ENCODE results near the gene KIF3A. TPM values are rescaled to one million over a fixed set of nuclear protein-coding genes. Genes with fewer than 3 reads are reported as not detected.
A peak's percentile ranks its signal among the peaks of the same experiment; 100 is the strongest.

Gene KIF3A
- total RNA-seq, 6 experiments from 2014 or later: 1.3 to 4.2 (median 2.1) TPM

DNA sequence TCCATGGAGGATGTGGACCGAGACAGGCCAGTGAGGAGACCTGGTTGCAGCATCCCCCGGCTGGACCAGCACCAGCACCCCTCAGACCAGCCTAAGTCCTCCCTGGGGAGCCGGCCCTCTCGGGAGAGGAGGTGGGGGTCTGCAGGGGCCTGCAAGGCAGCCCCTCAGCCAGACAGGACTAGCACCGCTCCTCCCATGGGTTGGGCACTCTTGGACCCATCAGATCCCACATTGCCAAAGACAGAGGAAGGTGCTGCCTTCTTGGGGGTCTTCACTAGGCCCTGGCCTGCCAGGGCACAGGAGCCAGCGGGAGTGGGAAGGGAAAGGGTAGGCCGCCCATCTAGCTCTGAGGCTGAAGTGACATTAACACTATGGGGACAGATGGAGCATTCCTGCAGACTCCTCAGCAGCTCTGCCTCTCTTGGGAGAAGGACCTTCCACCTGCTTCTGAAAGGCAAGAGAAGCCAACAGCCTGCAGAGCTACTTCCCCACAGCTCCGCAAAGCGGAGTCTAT, 72.6 kb downstream of the KIF3A start:
- WGBS (ENCODE audit: insufficient coverage, low coverage, low lambda C conversion rate, missing lambda C conversion rate): 100% methylated on average over 4 of the region's 9 CpGs
- DNase-seq: no peak
- Histone ChIP-seq H3K4me3 (no peak overlapping the region), H3K9me3 (no peaks in the 10 kb centered on the region), H3K36me3 (no peaks in the 10 kb centered on the region), H3K27ac (no peak overlapping the region), H3K4me1 (no peaks in the 10 kb centered on the region), H3K27me3 (no peaks in the 10 kb centered on the region)
- no peak for ATAC-seq
- TF ChIP-seq, protein P1, sequence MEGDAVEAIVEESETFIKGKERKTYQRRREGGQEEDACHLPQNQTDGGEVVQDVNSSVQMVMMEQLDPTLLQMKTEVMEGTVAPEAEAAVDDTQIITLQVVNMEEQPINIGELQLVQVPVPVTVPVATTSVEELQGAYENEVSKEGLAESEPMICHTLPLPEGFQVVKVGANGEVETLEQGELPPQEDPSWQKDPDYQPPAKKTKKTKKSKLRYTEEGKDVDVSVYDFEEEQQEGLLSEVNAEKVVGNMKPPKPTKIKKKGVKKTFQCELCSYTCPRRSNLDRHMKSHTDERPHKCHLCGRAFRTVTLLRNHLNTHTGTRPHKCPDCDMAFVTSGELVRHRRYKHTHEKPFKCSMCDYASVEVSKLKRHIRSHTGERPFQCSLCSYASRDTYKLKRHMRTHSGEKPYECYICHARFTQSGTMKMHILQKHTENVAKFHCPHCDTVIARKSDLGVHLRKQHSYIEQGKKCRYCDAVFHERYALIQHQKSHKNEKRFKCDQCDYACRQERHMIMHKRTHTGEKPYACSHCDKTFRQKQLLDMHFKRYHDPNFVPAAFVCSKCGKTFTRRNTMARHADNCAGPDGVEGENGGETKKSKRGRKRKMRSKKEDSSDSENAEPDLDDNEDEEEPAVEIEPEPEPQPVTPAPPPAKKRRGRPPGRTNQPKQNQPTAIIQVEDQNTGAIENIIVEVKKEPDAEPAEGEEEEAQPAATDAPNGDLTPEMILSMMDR (IDR thresholded peaks at IDR 0.05): no peak
- TF ChIP-seq POLR2A (IDR thresholded peaks at IDR 0.05): no peak
- intact Hi-C loops (cut with DNase I): no loop called here

DNA sequence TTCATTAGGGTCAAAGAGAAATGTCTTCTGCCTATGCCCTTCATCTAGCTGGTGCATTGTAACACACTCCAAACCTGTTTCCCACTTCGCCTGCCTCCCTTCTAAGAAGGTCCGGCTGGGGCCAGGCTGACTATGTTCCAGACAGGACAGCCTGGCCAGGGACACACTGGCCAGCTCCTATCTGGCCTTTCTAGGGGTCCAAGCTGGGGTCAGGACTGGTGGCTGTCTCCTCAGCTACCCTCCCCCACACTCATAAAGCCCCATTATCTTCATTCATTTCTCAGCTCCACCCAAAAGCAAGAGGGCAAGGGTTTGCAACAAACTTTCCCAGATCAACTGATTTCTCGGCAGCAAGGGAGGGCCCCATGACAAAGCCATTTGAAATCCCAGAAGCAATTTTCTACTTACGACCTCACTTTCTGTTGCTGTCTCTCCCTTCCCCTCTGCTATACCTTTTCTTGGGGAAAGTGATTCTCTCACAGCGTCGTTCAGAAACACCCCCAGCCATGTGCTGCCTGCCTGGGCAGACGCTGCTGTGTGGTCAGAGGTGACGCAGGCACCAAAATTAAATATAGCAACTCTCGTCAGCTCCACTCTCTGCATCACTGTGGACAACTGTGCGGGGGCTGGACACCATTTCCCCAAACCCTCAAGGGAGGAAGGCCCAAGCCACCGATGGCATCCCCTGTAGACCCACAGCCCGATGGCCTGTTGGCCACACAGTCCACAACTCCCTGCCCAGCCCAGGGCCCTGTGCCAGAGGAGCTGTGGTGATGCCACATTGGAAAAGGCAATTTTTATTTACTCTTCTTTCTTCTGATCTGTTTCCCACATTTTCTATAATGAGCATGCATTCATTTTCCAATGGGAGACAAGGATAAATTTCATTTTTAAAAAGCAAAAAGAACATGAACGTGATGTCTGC, 73.3 kb downstream of the KIF3A start:
- ATAC-seq: no peak
- H3K27me3 ChIP-seq: no peaks in the 10 kb centered on the region
- no peaks in the 10 kb centered on the region for H3K4me1 ChIP-seq
- intact Hi-C loops (cut with DNase I): no loop called here
- DNase-seq: no peak
- TF ChIP-seq POLR2A (IDR thresholded peaks at IDR 0.05): no peak
- no peaks in the 10 kb centered on the region for H3K9me3 ChIP-seq
- no peak overlapping the region for H3K4me3 ChIP-seq
- no peak overlapping the region for H3K27ac ChIP-seq
- no peaks in the 10 kb centered on the region for H3K36me3 ChIP-seq
- WGBS (ENCODE audit: insufficient coverage, low coverage, low lambda C conversion rate, missing lambda C conversion rate): 67% methylated on average over 8 of the region's 13 CpGs

DNA sequence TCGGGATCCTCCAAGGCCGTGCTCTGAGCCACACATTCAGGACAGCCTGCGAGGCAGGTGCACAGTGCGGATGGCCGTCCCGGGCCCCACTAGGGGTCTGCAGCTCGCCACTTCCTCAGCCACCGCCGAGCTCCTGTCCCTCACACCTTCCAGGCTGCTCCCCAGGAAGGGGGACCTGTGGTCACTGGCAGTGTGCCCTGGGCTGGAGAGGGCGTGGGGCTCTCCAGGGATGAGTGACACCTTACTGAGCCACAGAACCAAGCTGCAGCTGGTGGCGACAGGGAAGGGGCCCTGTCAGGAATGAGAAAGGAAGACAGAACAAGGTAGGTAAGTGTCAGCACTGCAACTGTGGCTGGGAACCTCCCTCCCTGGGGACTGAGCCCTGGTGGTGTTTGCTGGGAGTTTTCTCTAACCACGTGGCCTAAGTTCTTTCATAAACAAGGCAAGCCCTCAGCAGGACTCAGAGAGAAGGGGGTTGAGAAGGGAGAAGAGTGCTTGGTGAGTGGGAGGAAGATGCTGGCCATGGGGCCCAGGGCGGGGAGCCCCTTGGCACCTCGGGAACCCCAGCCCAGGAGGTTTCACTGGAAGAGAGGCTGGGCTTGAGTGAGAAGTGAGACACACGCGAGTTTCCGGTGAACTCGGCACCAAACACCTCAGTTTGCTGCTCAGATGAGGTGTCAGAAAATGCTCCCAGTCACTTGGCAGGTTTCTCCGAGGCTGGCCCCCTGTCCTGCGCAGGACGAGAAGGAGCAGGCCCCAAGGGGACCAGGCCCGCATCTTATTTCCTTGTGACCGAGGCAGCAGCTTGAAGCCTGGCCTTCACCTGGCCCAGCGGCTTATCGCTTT, 74.2 kb downstream of the KIF3A start:
- H3K4me3 ChIP-seq: no peak overlapping the region
- H3K27ac ChIP-seq: no peak overlapping the region
- H3K27me3 ChIP-seq: no peaks in the 10 kb centered on the region
- TF ChIP-seq, protein P1 (IDR thresholded peaks at IDR 0.05): no peak
- no peak for TF ChIP-seq POLR2A (IDR thresholded peaks at IDR 0.05)
- DNase-seq (no peak), ATAC-seq (peak in 1 of 4 donors; percentile 4)
- no peaks in the 10 kb centered on the region for H3K4me1 ChIP-seq
- intact Hi-C loops (cut with DNase I): no loop called here
- no peaks in the 10 kb centered on the region for H3K36me3 ChIP-seq
- WGBS (ENCODE audit: insufficient coverage, low coverage, low lambda C conversion rate, missing lambda C conversion rate): 40% methylated on average over 3 of the region's 25 CpGs
- no peaks in the 10 kb centered on the region for H3K9me3 ChIP-seq

DNA sequence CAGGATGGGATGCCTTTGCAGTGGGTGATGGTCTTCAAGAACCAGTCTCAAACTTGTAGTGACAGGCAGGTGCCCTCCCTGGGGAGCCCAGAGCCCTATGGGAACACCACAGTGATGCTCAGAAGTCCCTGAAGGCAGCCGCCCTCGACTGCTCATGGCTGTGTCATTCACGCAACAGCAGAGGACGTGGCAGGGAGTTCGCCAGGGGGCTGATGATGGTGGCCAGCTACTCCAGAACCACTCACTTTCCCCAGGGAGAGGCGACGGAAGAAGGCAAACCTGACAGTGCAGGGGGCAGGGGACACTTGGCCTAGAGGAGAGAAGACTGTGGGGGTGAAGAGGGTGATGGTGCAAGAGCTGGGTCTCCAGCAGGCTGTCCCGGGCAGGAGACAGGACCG, 75.3 kb downstream of the KIF3A start:
- Histone ChIP-seq H3K27ac (no peak overlapping the region), H3K4me1 (no peaks in the 10 kb centered on the region), H3K9me3 (no peaks in the 10 kb centered on the region), H3K4me3 (no peak overlapping the region), H3K27me3 (no peaks in the 10 kb centered on the region), H3K36me3 (no peaks in the 10 kb centered on the region)
- intact Hi-C loops (cut with DNase I): no loop called here
- TF ChIP-seq, protein P1 (IDR thresholded peaks at IDR 0.05): no peak
- TF ChIP-seq POLR2A (IDR thresholded peaks at IDR 0.05): no peak
- 100% methylated on average over 3 of the region's 9 CpGs for WGBS (ENCODE audit: insufficient coverage, low coverage, low lambda C conversion rate, missing lambda C conversion rate)
- ATAC-seq (no peak), DNase-seq (no peak)
